Measurements from ENCODE around the gene EGFLAM. TPM values are rescaled to one million over a fixed set of nuclear protein-coding genes. Genes with fewer than 3 reads are reported as not detected.
"Not testable (repeated sequence)": the region's sequence is repeated elsewhere in the genome, so short reads cannot be mapped to it uniquely, and the experiment has no call there.

Gene EGFLAM
- total RNA-seq, 1 donor from 2014 or later: 3.1 TPM

- DNase-seq: no peak
Observed at GRCh38 chr5:38331831-38332230, 73.5 kb downstream of the EGFLAM start.

DNA sequence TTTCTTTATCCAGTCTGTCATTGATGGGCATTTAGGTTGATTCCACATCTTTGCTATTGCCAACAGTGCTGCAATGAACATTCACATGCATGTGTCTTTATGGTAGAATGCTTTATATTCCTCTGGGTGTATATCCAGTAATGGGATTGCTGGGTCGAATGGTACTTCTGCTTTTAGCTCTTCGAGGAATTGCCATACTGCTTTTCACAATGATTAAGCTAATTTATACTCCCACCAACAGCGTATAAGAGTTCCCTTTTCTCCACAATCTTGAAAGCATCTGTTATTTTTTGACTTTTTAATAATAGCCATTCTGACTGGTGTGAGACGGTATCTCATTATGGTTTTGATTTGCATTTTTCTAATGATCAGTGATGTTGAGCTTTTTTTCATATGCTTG lies 74.8 kb downstream of the EGFLAM start:
- DNase-seq: not testable (repeated sequence)

DNA sequence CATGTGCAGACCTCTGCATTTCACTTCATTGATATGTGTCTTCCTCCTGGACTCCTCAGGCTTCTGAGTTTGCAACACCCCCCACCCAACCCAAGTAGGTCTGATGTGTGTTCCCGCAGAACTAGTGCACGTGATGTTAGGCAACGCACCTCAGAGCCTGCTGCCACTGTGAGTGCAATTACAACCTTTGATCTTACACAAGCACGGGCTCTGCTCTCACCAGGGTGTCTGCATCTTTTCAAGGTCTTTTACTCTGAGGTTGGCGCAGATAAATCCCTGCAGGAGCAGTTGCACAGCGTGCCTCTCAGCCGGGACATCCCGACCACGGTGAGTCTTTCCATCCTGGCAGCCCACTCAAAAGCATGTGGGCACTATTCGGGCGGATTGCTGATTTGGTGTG lies 80.1 kb downstream of the EGFLAM start:
- no peak for DNase-seq

GRCh38 chr5:38339446-38339845 lies 81.1 kb downstream of the EGFLAM start:
- DNase-seq: no peak

GRCh38 chr5:38341056-38341455 lies 82.7 kb downstream of the EGFLAM start:
- DNase-seq: no peak

DNA sequence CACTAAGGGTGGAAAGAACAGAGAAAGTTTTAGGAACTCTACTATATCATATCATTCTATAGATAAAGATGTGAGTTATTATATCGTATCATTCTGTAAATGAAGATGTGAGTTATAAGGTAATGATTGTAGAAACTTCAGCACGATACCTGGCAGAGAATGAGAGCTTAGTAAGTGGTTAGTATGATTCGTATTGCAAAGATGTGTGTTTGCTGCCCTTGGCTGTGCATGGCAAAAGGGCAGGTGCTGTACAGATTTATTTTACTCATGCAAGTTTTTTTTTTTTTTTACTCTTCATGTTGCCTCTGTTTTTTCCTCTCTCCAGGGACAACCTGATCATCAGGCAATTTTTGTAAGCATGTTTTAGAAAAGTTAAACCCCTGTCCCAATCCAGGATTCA lies 83.3 kb downstream of the EGFLAM start:
- no peak for DNase-seq

DNA sequence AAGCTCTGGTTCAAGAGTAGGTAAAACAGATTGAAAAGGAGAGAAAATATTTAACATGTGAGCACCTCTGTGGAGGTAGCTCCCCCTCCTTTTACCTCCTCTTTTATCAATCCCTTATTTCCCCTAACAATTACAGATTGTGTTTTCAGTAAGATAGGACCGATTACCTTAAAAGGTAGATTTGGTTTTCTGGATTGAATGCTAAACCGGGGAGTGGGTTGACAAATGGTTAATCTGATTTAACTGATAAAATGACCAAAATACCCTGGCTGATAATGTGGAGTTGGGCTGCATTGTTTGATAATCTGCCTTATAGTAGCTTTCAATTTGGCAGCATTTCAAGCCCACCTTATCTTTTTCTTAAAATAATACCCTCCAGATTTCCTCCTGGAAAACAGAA lies 83.9 kb downstream of the EGFLAM start:
- no peak for DNase-seq

DNA sequence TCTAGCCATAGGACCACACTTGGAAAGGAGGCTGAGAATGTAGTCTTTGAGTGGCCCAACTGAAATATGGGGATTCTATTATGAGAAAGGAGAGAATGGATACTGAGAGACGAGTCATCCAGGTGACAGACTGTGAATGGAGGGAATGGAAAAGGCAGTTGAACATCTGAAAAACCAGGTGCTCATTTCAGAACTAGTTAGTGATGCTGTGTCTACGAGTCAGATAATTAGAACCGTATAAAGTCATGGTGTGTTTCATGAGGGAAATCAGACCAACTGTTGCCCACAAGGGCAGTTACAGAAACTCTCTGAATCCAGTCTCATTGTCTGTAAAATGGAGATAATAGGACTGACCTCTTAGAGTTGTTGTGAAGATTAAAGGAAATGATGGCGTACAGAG lies 86.5 kb downstream of the EGFLAM start:
- DNase-seq: no peak

DNA sequence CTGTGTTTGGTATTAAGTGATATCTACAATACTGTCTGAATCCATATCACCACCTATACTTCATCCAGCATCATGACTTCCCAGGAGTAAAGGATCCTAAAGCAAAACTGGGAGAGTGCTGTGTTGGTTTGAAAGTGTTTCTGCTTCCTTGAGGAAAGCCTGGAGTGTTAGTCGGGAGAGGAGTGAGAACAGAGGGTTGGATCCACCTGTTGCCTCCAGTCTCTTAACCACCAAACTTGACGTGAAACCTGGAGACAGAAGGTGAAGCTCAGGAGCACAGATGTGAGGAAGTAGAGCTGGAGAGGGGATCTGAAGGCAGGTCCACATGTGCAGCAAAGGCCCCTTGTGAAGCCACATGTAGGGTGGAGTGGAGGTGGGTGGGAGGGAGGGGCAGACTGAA lies 88.2 kb downstream of the EGFLAM start:
- no peak for DNase-seq

GRCh38 chr5:38347040-38347763 lies 88.8 kb downstream of the EGFLAM start:
- DNase-seq: no peak

- DNase-seq: no peak
Observed at GRCh38 chr5:38347896-38348295, 89.5 kb downstream of the EGFLAM start.

DNA sequence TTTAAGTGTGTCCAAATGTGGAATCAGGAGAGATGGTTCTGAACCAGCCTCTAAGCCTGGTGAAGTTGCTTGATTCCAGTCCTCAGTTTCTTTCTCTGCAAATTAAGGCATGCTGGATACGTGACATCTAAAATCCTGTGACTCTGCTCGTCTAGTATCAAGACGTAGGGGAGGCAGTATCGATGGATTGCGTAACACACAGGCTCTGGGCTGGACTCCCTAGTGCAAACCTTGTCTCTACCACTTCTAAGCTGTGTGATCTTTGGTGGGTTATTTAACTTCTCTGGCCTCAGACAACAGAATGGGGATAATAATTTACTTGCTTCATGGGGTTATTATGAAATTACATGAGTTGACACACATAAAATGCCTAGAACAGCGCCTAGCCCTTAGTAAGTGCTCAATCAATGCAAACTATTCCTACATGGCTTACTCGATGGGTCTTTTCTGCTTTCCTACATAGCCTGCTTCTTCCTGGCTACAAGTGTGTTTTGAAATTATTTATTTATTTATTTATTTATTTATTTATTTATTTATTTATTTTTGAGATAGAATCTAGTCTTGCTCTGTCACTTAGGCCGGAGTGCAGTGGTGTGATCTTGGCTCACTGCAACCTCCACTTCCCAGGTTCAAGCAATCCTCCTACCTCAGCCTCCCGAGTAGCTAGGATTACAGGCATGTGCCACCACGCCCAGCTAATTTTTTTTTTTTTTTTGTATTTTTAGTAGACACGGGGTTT lies 102.1 kb downstream of the EGFLAM start:
- DNase-seq: no peak

DNA sequence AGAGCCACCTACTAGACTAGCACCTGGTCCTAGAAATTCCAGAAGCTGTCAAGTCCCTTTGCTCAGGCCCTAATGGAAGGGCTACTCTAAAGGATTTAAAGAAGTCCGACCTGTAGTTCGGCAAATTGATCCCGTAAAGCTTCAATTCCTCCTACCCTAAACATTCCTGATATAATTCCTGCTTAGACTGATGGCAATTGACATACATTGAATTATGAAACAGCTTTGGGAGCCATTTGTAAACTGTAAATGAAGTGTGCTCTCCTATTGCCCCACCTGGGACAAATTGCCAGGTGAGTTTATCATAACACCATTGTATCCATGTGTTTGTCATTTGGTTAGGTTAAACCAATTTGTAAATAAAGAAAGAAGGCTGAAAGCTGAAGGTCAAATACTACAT lies 104.4 kb downstream of the EGFLAM start:
- DNase-seq: no peak

DNA sequence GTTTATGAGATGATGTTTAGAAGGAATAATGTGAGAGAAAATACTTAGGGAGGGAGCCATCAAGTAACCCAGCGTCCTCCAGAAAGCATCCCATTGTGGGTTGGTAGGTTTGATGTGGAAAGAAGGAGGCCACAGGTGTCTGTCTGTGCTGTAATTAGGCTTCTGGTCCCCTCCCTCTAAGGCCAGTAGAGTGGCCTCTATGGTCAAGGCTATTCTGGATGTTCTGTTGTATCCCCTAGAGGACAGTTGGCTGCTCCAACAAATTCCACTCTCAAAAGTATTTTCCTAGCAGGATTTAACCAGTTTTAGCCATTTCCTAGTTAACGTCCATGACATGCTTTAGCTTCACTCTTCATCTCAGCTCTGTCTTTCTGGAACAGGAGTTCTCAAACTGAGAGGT lies 106.5 kb downstream of the EGFLAM start:
- no peak for DNase-seq

- DNase-seq: no peak
Observed at GRCh38 chr5:38367410-38367809, 109.1 kb downstream of the EGFLAM start.

GRCh38 chr5:38367966-38368365 lies 109.6 kb downstream of the EGFLAM start:
- DNase-seq: no peak

GRCh38 chr5:38369692-38370091 lies 111.3 kb downstream of the EGFLAM start:
- DNase-seq: no peak

- no peak for DNase-seq
Observed at GRCh38 chr5:38370358-38371100, 112.2 kb downstream of the EGFLAM start.

- no peak for DNase-seq
Observed at GRCh38 chr5:38371596-38371995, 113.2 kb downstream of the EGFLAM start.

- no peak for DNase-seq
Observed at GRCh38 chr5:38373743-38374142, 115.4 kb downstream of the EGFLAM start.

GRCh38 chr5:38375423-38375822 lies 117.1 kb downstream of the EGFLAM start:
- DNase-seq: no peak

DNA sequence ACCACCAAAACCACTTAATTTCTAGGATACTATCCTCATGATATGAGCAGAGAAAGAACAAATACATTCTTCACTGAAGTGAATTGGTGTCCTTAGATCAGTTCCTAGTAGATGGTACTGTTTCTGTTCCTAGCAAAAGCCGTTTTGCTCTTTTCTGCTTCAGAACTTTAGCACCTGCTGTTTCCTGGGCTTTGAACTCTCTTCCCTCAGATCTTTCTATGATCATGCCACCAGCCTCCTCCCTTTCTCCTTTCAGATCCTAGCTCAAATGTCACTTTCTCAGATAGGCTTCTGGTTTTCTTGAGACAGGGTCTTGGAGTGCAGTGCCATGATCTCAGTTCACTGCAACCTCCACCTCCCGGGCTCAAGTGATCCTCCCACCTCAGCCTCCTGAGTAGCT lies 118.0 kb downstream of the EGFLAM start:
- no peak for DNase-seq

DNA sequence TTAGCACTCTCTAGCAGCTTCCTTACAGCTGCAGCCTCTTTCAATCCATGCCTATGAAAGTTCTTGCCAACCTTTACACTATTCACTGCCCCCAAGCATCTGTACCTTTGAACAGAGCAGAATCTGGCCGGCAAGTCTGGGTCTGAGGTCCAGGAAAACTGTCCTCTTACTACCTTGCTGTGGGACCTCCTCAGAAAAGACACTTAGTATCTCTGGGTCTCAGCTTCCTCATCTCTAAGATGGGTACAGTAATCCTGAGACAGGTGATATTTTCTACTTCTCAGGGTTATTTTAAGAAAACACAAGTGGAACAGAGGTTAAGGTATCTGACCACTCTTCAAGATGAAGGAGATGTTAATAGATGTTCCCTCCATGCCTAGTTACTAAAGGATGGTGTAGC lies 120.2 kb downstream of the EGFLAM start:
- DNase-seq: no peak

Measured in occipital lobe (tissue), 2 donors.